Karpas-422 (cell line): ENCODE results near the gene CLASP1. TPM values are rescaled to one million over a fixed set of nuclear protein-coding genes. Genes with fewer than 3 reads are reported as not detected.
"Not testable (repeated sequence)": the region's sequence is repeated elsewhere in the genome, so short reads cannot be mapped to it uniquely, and the experiment has no call there.

Source experiments
- DNase-seq: peaks from one replicate; pipeline ENCODE4 v3.0.0-alpha.2; 2015
- H2AFZ ChIP-seq: fragments of 200-600 bp; sonication (generic); 2 replicates; pipeline ENCODE4 v1.6.1; 2014; ENCODE audit warnings: antibody characterized with exemption, low read length, mixed read lengths
- H3K27ac ChIP-seq: fragments of 200-600 bp; sonication (generic); 2 replicates; pipeline ENCODE4 v1.5.1; 2014; ENCODE audit warnings: mild to moderate bottlenecking, low read length, moderate library complexity
- H3K27me3 ChIP-seq: fragments of 200-600 bp; sonication (generic); 2 replicates; pipeline ENCODE4 v1.6.1; 2014; ENCODE audit warnings: low read length, mixed read lengths
- H3K36me3 ChIP-seq: fragments of 200-600 bp; sonication (generic); 2 replicates; pipeline ENCODE4 v1.6.1; 2014; ENCODE audit warnings: low read length, mixed read lengths; ENCODE audit not compliant: insufficient read depth
- H3K4me1 ChIP-seq: fragments of 200-600 bp; sonication (generic); 2 replicates; pipeline ENCODE4 v1.6.1; 2014; ENCODE audit warnings: mild to moderate bottlenecking, low read length, mixed read lengths
- H3K4me2 ChIP-seq: fragments of 200-600 bp; sonication (generic); 2 replicates; pipeline ENCODE4 v1.6.1; 2014; ENCODE audit warnings: low read length, low read depth, mild to moderate bottlenecking; ENCODE audit not compliant: poor library complexity, severe bottlenecking
- H3K4me3 ChIP-seq: fragments of 200-600 bp; sonication (generic); 2 replicates; pipeline ENCODE4 v1.5.1; 2014; ENCODE audit warnings: mild to moderate bottlenecking, antibody characterized with exemption, low read length, mixed read lengths
- H3K79me2 ChIP-seq: fragments of 200-600 bp; sonication (generic); 2 replicates; pipeline ENCODE4 v1.6.1; 2014; ENCODE audit warnings: mild to moderate bottlenecking, low read length, mixed read lengths
- H3K9ac ChIP-seq: fragments of 200-600 bp; sonication (generic); 2 replicates; pipeline ENCODE4 v1.6.0; 2014; ENCODE audit warnings: low read length
- H3K9me2 ChIP-seq: fragments of 200-600 bp; sonication (generic), shearing (Covaris generic); replicated peaks from 2 replicates; pipeline ENCODE4 v1.6.0; 2014; ENCODE audit warnings: mild to moderate bottlenecking, low read length, moderate library complexity; ENCODE audit not compliant: insufficient read depth
- H3K9me3 ChIP-seq: fragments of 300-700, 200-600 bp; sonication (generic); 2 replicates; pipeline ENCODE4 v1.6.1; 2014; ENCODE audit warnings: low read length, mixed read lengths
- H4K20me1 ChIP-seq: fragments of 200-600 bp; sonication (generic); 2 replicates; pipeline ENCODE4 v1.6.1; 2014; ENCODE audit warnings: mild to moderate bottlenecking, antibody characterized with exemption, low read length, low read depth; ENCODE audit not compliant: insufficient read depth
- total RNA-seq: library from RNA; depleted of rRNA; stranded (reverse); fragments of >200 nt; shearing (Covaris generic); gene quantifications from 2 replicates; pipeline ENCODE4 v1.2.3, GENCODE V29; 2014; ENCODE audit warnings: low replicate concordance

Gene CLASP1
- total RNA-seq, 1 experiment from 2014 or later = 102 TPM

- no peak overlapping the region for H2AFZ ChIP-seq
- no peak overlapping the region for H3K9ac ChIP-seq
- no peak overlapping the region for H3K4me3 ChIP-seq
- no peak overlapping the region for H3K4me2 ChIP-seq
- no peaks in the 10 kb centered on the region for H4K20me1 ChIP-seq
- no peak overlapping the region for H3K27ac ChIP-seq
- H3K79me2 ChIP-seq = no peaks in the 10 kb centered on the region
- H3K4me1 ChIP-seq = peaks cover 17% of the 10 kb centered on the region
- H3K9me3 ChIP-seq = no peaks in the 10 kb centered on the region
- peaks cover 79% of the 10 kb centered on the region for H3K36me3 ChIP-seq
- no peaks in the 10 kb centered on the region for H3K9me2 ChIP-seq
- no peaks in the 10 kb centered on the region for H3K27me3 ChIP-seq
- DNase-seq = no peak
These were observed 273.6 kb downstream of the CLASP1 start for GRCh38 chr2:121375621-121376159.

GRCh38 chr2:121374412-121375075, 274.7 kb downstream of the CLASP1 start:
- H3K27ac ChIP-seq, H4K20me1 ChIP-seq, H3K27me3 ChIP-seq, DNase-seq, H3K4me3 ChIP-seq, H3K79me2 ChIP-seq, H3K9me3 ChIP-seq, H3K9ac ChIP-seq, H3K4me2 ChIP-seq, H3K9me2 ChIP-seq, H2AFZ ChIP-seq: not testable (repeated sequence)
- H3K36me3 ChIP-seq = peaks cover 69% of the 10 kb centered on the region
- peaks cover 29% of the 10 kb centered on the region for H3K4me1 ChIP-seq

GRCh38 chr2:121372721-121373353, 276.4 kb downstream of the CLASP1 start:
- Histone ChIP-seq H3K27me3 (no peaks in the 10 kb centered on the region), H3K9ac (no peak overlapping the region), H3K79me2 (0 out of 2 replicates have a peak, but pooled peaks cover 2% of the 10 kb centered on the region), H2AFZ (no peak overlapping the region), H3K4me3 (no peak overlapping the region), H3K4me2 (no peak overlapping the region), H4K20me1 (no peaks in the 10 kb centered on the region), H3K9me2 (no peaks in the 10 kb centered on the region), H3K27ac (no peak overlapping the region), H3K4me1 (peaks cover 30% of the 10 kb centered on the region), H3K36me3 (peaks cover 64% of the 10 kb centered on the region), H3K9me3 (no peaks in the 10 kb centered on the region)
- DNase-seq = no peak

GRCh38 chr2:121372082-121372481, 277.2 kb downstream of the CLASP1 start:
- H3K9me3 ChIP-seq = no peaks in the 10 kb centered on the region

GRCh38 chr2:121368836-121369235, 280.4 kb downstream of the CLASP1 start:
- H3K27me3 ChIP-seq = no peaks in the 10 kb centered on the region
- peaks cover 22% of the 10 kb centered on the region for H3K4me1 ChIP-seq
- peaks cover 47% of the 10 kb centered on the region for H3K36me3 ChIP-seq
- H3K9me2 ChIP-seq = no peaks in the 10 kb centered on the region
- H2AFZ ChIP-seq = no peak overlapping the region
- H3K27ac ChIP-seq = no peak overlapping the region
- 0 out of 2 replicates have a peak, but pooled peaks cover 5% of the 10 kb centered on the region for H3K79me2 ChIP-seq
- no peak overlapping the region for H3K9ac ChIP-seq
- H4K20me1 ChIP-seq = no peaks in the 10 kb centered on the region
- DNase-seq = no peak
- no peaks in the 10 kb centered on the region for H3K9me3 ChIP-seq
- no peak overlapping the region for H3K4me3 ChIP-seq
- no peak overlapping the region for H3K4me2 ChIP-seq

More at GRCh38 chr2:121372082-121372481, 277.2 kb downstream of the CLASP1 start:
- no peak overlapping the region for H3K4me3 ChIP-seq
- H3K9ac ChIP-seq = no peak overlapping the region
- H3K36me3 ChIP-seq = peaks cover 63% of the 10 kb centered on the region
- no peak overlapping the region for H3K4me2 ChIP-seq
- H4K20me1 ChIP-seq = no peaks in the 10 kb centered on the region
- no peak overlapping the region for H3K27ac ChIP-seq
- H3K4me1 ChIP-seq = peaks cover 30% of the 10 kb centered on the region
- H3K27me3 ChIP-seq = no peaks in the 10 kb centered on the region
- H3K9me2 ChIP-seq = no peaks in the 10 kb centered on the region
- DNase-seq = no peak
- no peak overlapping the region for H2AFZ ChIP-seq
- H3K79me2 ChIP-seq = 0 out of 2 replicates have a peak, but pooled peaks cover 2% of the 10 kb centered on the region

GRCh38 chr2:121368155-121368554, 281.1 kb downstream of the CLASP1 start:
- Histone ChIP-seq H3K79me2 (0 out of 2 replicates have a peak, but pooled peaks cover 5% of the 10 kb centered on the region), H3K36me3 (peaks cover 44% of the 10 kb centered on the region), H3K9ac (no peak overlapping the region), H3K4me3 (no peak overlapping the region), H3K27ac (no peak overlapping the region), H3K9me3 (no peaks in the 10 kb centered on the region), H2AFZ (no peak overlapping the region), H3K27me3 (no peaks in the 10 kb centered on the region), H4K20me1 (no peaks in the 10 kb centered on the region), H3K4me1 (peaks cover 18% of the 10 kb centered on the region), H3K9me2 (no peaks in the 10 kb centered on the region), H3K4me2 (no peak overlapping the region)
- no peak for DNase-seq

- H2AFZ ChIP-seq = no peak overlapping the region
- H3K79me2 ChIP-seq = 0 out of 2 replicates have a peak, but pooled peaks cover 5% of the 10 kb centered on the region
- no peaks in the 10 kb centered on the region for H3K27me3 ChIP-seq
- DNase-seq = no peak
- no peaks in the 10 kb centered on the region for H4K20me1 ChIP-seq
- no peaks in the 10 kb centered on the region for H3K9me2 ChIP-seq
- peaks cover 39% of the 10 kb centered on the region for H3K36me3 ChIP-seq
- H3K9me3 ChIP-seq = no peaks in the 10 kb centered on the region
- peaks cover 18% of the 10 kb centered on the region for H3K4me1 ChIP-seq
- no peak overlapping the region for H3K9ac ChIP-seq
- no peak overlapping the region for H3K4me2 ChIP-seq
- H3K4me3 ChIP-seq = no peak overlapping the region
- no peak overlapping the region for H3K27ac ChIP-seq
These were observed 281.9 kb downstream of the CLASP1 start for GRCh38 chr2:121367246-121367900.

GRCh38 chr2:121366040-121366439, 283.2 kb downstream of the CLASP1 start:
- Histone ChIP-seq H3K79me2 (0 out of 2 replicates have a peak, but pooled peaks cover 5% of the 10 kb centered on the region), H4K20me1 (no peaks in the 10 kb centered on the region), H3K4me3 (no peak overlapping the region), H3K27ac (no peak overlapping the region), H2AFZ (no peak overlapping the region), H3K4me1 (peaks cover 15% of the 10 kb centered on the region), H3K9ac (no peak overlapping the region), H3K9me2 (no peaks in the 10 kb centered on the region), H3K36me3 (peaks cover 36% of the 10 kb centered on the region; the same call in 1 of the 2 replicates), H3K9me3 (no peaks in the 10 kb centered on the region), H3K4me2 (no peak overlapping the region), H3K27me3 (no peaks in the 10 kb centered on the region)
- DNase-seq = no peak
